Erythroblast (primary cell): ENCODE results near the gene ZNF691.

Source experiments
- GATA1 ChIP-seq: IDR thresholded peaks from 2 replicates; pipeline ENCODE4 v1.6.1; 2011; ENCODE audit warnings: low read depth, mild to moderate bottlenecking, control low read depth, low read length, moderate library complexity
- POLR2A ChIP-seq: IDR thresholded peaks from 2 replicates; pipeline ENCODE4 v1.6.1; 2011; ENCODE audit warnings: mild to moderate bottlenecking, low read length

- TF ChIP-seq POLR2A (no peak), GATA1 (no peak)
Observed at GRCh38 chr1:42886800-42887199, 40.4 kb downstream of the ZNF691 start.
